SK-N-SH treated with all-trans-retinoic acid at 6 μM for 48 hours (cell line): ENCODE results near the gene CFTR.

Experiments
- ATAC-seq: fragments of 200-7000 bp; cut with Tn5 transposase; 3 replicates; pipeline ENCODE4 v1.9.1; 2020; ENCODE audit warnings: mild to moderate bottlenecking, moderate library complexity
- ARNTL ChIP-seq: fragments of 450-650 bp; formaldehyde crosslinking; IDR thresholded peaks from 2 replicates; pipeline ENCODE4 v1.5.0; 2020; ENCODE audit warnings: low read depth, mild to moderate bottlenecking, moderate library complexity, borderline replicate concordance
- BACH2 ChIP-seq: fragments of 250-450 bp; sonication (Bioruptor Pico); IDR thresholded peaks from 2 replicates; pipeline ENCODE4 v1.9.0; 2021; ENCODE audit warnings: mild to moderate bottlenecking, borderline replicate concordance
- CREB5 ChIP-seq: fragments of 250-450 bp; sonication (Bioruptor Pico); IDR thresholded peaks from 2 replicates; pipeline ENCODE4 v1.5.1; 2020; ENCODE audit warnings: low read depth, mild to moderate bottlenecking, moderate library complexity
- CSDC2 ChIP-seq: fragments of 250-450 bp; sonication (Bioruptor Pico); IDR thresholded peaks from 2 replicates; pipeline ENCODE4 v1.5.0; 2020; ENCODE audit warnings: mild to moderate bottlenecking, moderate library complexity
- CSRNP3 ChIP-seq: fragments of 250-450 bp; sonication (Bioruptor Pico); IDR thresholded peaks from 2 replicates; pipeline ENCODE4 v1.5.1; 2021; ENCODE audit warnings: mild to moderate bottlenecking, moderate library complexity
- ESRRG ChIP-seq: fragments of 250-450 bp; sonication (Bioruptor Pico); IDR thresholded peaks from 2 replicates; pipeline ENCODE4 v1.6.1; 2021; ENCODE audit warnings: mild to moderate bottlenecking
- GLIS3 ChIP-seq: fragments of 250-450 bp; sonication (Bioruptor Pico); IDR thresholded peaks from 2 replicates; pipeline ENCODE4 v1.5.0; 2020; ENCODE audit warnings: mild to moderate bottlenecking, moderate library complexity
- OSR1 ChIP-seq: fragments of 250-450 bp; sonication (Bioruptor Pico); IDR thresholded peaks from 2 replicates; pipeline ENCODE4 v1.8.0; 2022; ENCODE audit warnings: moderate library complexity, mild to moderate bottlenecking, inconsistent platforms
- PATZ1 ChIP-seq: fragments of 250-450 bp; sonication (Bioruptor Pico); IDR thresholded peaks from 2 replicates; pipeline ENCODE4 v1.8.0; 2020; ENCODE audit warnings: mild to moderate bottlenecking, moderate library complexity, borderline replicate concordance
- PPARA ChIP-seq: fragments of 250-450 bp; sonication (Bioruptor Pico); IDR thresholded peaks from 2 replicates; pipeline ENCODE4 v1.5.0; 2020; ENCODE audit warnings: mild to moderate bottlenecking, borderline replicate concordance
- RARB ChIP-seq: fragments of 250-450 bp; sonication (Bioruptor Pico); IDR thresholded peaks from 2 replicates; pipeline ENCODE4 v1.8.0; 2021; ENCODE audit warnings: mild to moderate bottlenecking, moderate library complexity
- SNAI2 ChIP-seq: fragments of 250-450 bp; sonication (Bioruptor Pico); IDR thresholded peaks from 2 replicates; pipeline ENCODE4 v1.5.0; 2020; ENCODE audit warnings: mild to moderate bottlenecking, moderate library complexity
- TCF4 ChIP-seq: fragments of 250-450 bp; sonication (Bioruptor Pico); IDR thresholded peaks from 2 replicates; pipeline ENCODE4 v1.8.0; 2021; ENCODE audit warnings: mild to moderate bottlenecking, moderate library complexity, borderline replicate concordance
- TOX ChIP-seq: fragments of 250-450 bp; sonication (Bioruptor Pico); IDR thresholded peaks from 2 replicates; pipeline ENCODE4 v1.8.0; 2021; ENCODE audit warnings: mild to moderate bottlenecking, moderate library complexity, borderline replicate concordance
- TSHZ2 ChIP-seq: fragments of 250-450 bp; sonication (Bioruptor Pico); IDR thresholded peaks from 2 replicates; pipeline ENCODE4 v1.5.0; 2020; ENCODE audit warnings: mild to moderate bottlenecking, moderate library complexity
- ZC3H10 ChIP-seq: fragments of 250-450 bp; sonication (Bioruptor Pico); IDR thresholded peaks from 2 replicates; pipeline ENCODE4 v1.5.1; 2021; ENCODE audit warnings: mild to moderate bottlenecking, moderate library complexity
- ZFP3 ChIP-seq: fragments of 250-450 bp; sonication (Bioruptor Pico); IDR thresholded peaks from 2 replicates; pipeline ENCODE4 v1.5.0; 2020; ENCODE audit warnings: mild to moderate bottlenecking, moderate library complexity
- ZFP30 ChIP-seq: fragments of 450-650 bp; formaldehyde crosslinking; IDR thresholded peaks from 2 replicates; pipeline ENCODE4 v1.5.0; 2022; ENCODE audit warnings: mild to moderate bottlenecking, moderate library complexity
- ZNF565 ChIP-seq: fragments of 450-650 bp; formaldehyde crosslinking; conservative IDR thresholded peaks from 2 replicates; pipeline ENCODE4 v1.5.0; 2020; ENCODE audit warnings: low read depth, mild to moderate bottlenecking, moderate library complexity
- ZNF70 ChIP-seq: fragments of 450-650 bp; formaldehyde crosslinking; IDR thresholded peaks from 2 replicates; pipeline ENCODE4 v1.5.0; 2020; ENCODE audit warnings: mild to moderate bottlenecking, moderate library complexity
- ZNF8 ChIP-seq: fragments of 450-650 bp; formaldehyde crosslinking; IDR thresholded peaks from 2 replicates; pipeline ENCODE4 v1.5.0; 2020; ENCODE audit warnings: mild to moderate bottlenecking, moderate library complexity

Gene CFTR

GRCh38 chr7:117711556-117711955 lies 231.7 kb downstream of the CFTR start:
- no peak for ATAC-seq

GRCh38 chr7:117715784-117716445 lies 236.1 kb downstream of the CFTR start:
- peak; percentile 94 for ATAC-seq
- TF ChIP-seq RARB (CRISPR knock-in tag): no peak
- TF ChIP-seq CREB5 (CRISPR knock-in tag): no peak
- no peak for TF ChIP-seq TSHZ2 (CRISPR knock-in tag)
- TF ChIP-seq ZFP30: no peak
- TF ChIP-seq ZNF8: no peak
- TF ChIP-seq TOX (CRISPR knock-in tag): no peak
- TF ChIP-seq ZNF70 (CRISPR knock-in tag): no peak
- TF ChIP-seq CSRNP3 (CRISPR knock-in tag): no peak
- no peak for TF ChIP-seq PATZ1 (CRISPR knock-in tag)
- TF ChIP-seq TCF4: no peak
- no peak for TF ChIP-seq ZNF565
- TF ChIP-seq ZFP3 (CRISPR knock-in tag): no peak
- no peak for TF ChIP-seq ZC3H10 (CRISPR knock-in tag)
- TF ChIP-seq ESRRG: no peak
- no peak for TF ChIP-seq OSR1 (CRISPR knock-in tag)

More at GRCh38 chr7:117711556-117711955, 231.7 kb downstream of the CFTR start:
- TF ChIP-seq CSDC2 (CRISPR knock-in tag) (no peak), PATZ1 (CRISPR knock-in tag) (no peak), ARNTL (no peak), GLIS3 (CRISPR knock-in tag) (no peak), CREB5 (CRISPR knock-in tag) (no peak), PPARA (CRISPR knock-in tag) (no peak), CSRNP3 (CRISPR knock-in tag) (no peak), RARB (CRISPR knock-in tag) (no peak), ZC3H10 (CRISPR knock-in tag) (no peak), BACH2 (no peak), ESRRG (no peak), SNAI2 (no peak), TCF4 (no peak)
